Mesothelial cell of epicardium (in vitro differentiated cells): ENCODE data around the gene ASCC3. TPM values are rescaled to one million over a fixed set of nuclear protein-coding genes. Genes with fewer than 3 reads are reported as not detected.

Experiments used
- DNase-seq, 2 experiments: peaks; one replicate each; pipeline ENCODE4 v3.0.0; 2021; ENCODE audit warnings: low spot score in 2 of 2; ENCODE audit not compliant: unreplicated experiment in 2 of 2
- H3K27ac Mint-ChIP-seq: 2 replicates; pipeline ENCODE4 v1.8.0; 2021; ENCODE audit warnings: mixed read lengths
- H3K27me3 Mint-ChIP-seq: 2 replicates; pipeline ENCODE4 v1.8.0; 2021; ENCODE audit warnings: low read depth, mixed read lengths
- H3K36me3 Mint-ChIP-seq: 2 replicates; pipeline ENCODE4 v1.8.0; 2021; ENCODE audit warnings: mixed read lengths
- H3K4me1 Mint-ChIP-seq: 2 replicates; pipeline ENCODE4 v1.8.0; 2021; ENCODE audit warnings: mixed read lengths
- H3K4me3 Mint-ChIP-seq: 2 replicates; pipeline ENCODE4 v1.8.0; 2021; ENCODE audit warnings: mild to moderate bottlenecking, moderate library complexity, mixed read lengths
- H3K9me3 Mint-ChIP-seq: 2 replicates; pipeline ENCODE4 v1.8.0; 2021; ENCODE audit warnings: mixed read lengths
- CTCF ChIP-seq: fragments of 200-600 bp; sonication (generic); IDR thresholded peaks from one replicate; pipeline ENCODE4 v1.5.0; 2021; ENCODE audit warnings: antibody characterized with exemption; ENCODE audit not compliant: unreplicated experiment
- total RNA-seq: library from RNA; stranded (reverse); gene quantifications from 3 replicates; pipeline ENCODE4 v1.2.1, GENCODE V29; 2021

The ASCC3 gene
- total RNA-seq, 1 donor from 2014 or later, result 47.7 TPM

GRCh38 chr6:100673641-100674040, 207.5 kb downstream of the ASCC3 start:
- Mint-ChIP-seq H3K27me3 (no peaks in the 10 kb centered on the region), H3K27ac (no peak overlapping the region), H3K4me1 (no peaks in the 10 kb centered on the region), H3K36me3 (peaks cover 11% of the 10 kb centered on the region), H3K9me3 (peaks cover 9% of the 10 kb centered on the region), H3K4me3 (no peak overlapping the region)
- no peak for DNase-seq
- TF ChIP-seq CTCF, result no peak

GRCh38 chr6:100671740-100672139, 209.4 kb downstream of the ASCC3 start:
- no peak for DNase-seq
- Mint-ChIP-seq H3K27me3 (no peaks in the 10 kb centered on the region), H3K27ac (no peak overlapping the region), H3K36me3 (peaks cover 11% of the 10 kb centered on the region), H3K4me1 (no peaks in the 10 kb centered on the region), H3K4me3 (no peak overlapping the region), H3K9me3 (peaks cover 9% of the 10 kb centered on the region)
- TF ChIP-seq CTCF, result no peak

- Mint-ChIP-seq H3K27ac (no peak overlapping the region), H3K4me3 (no peak overlapping the region), H3K4me1 (no peaks in the 10 kb centered on the region), H3K36me3 (peaks cover 11% of the 10 kb centered on the region), H3K27me3 (no peaks in the 10 kb centered on the region), H3K9me3 (peaks cover 9% of the 10 kb centered on the region)
- no peak for TF ChIP-seq CTCF
- DNase-seq, result no peak
These were observed 211.1 kb downstream of the ASCC3 start for GRCh38 chr6:100670056-100670455.

- H3K4me3 Mint-ChIP-seq, result no peak overlapping the region
- H3K9me3 Mint-ChIP-seq, result peaks cover 3% of the 10 kb centered on the region
- H3K36me3 Mint-ChIP-seq, result peaks cover 4% of the 10 kb centered on the region
- TF ChIP-seq CTCF, result no peak
- no peak overlapping the region for H3K27ac Mint-ChIP-seq
- no peaks in the 10 kb centered on the region for H3K4me1 Mint-ChIP-seq
- DNase-seq, result no peak
- no peaks in the 10 kb centered on the region for H3K27me3 Mint-ChIP-seq
These were observed 216.1 kb downstream of the ASCC3 start for GRCh38 chr6:100665041-100665380.

- H3K27me3 Mint-ChIP-seq, result no peaks in the 10 kb centered on the region
- no peak for DNase-seq
- no peaks in the 10 kb centered on the region for H3K4me1 Mint-ChIP-seq
- TF ChIP-seq CTCF, result peak; percentile 71
- no peaks in the 10 kb centered on the region for H3K9me3 Mint-ChIP-seq
- peaks cover 4% of the 10 kb centered on the region for H3K36me3 Mint-ChIP-seq
- no peak overlapping the region for H3K27ac Mint-ChIP-seq
- no peak overlapping the region for H3K4me3 Mint-ChIP-seq
These were observed 216.7 kb downstream of the ASCC3 start for GRCh38 chr6:100664274-100665040.
